GM12878 (cell line): ENCODE measurements around the gene DIS3L2. TPM values are rescaled to one million over a fixed set of nuclear protein-coding genes. Genes with fewer than 3 reads are reported as not detected.

Source experiments
- ATAC-seq: fragments of 200-7000 bp; cut with Tn5 transposase; 3 replicates; pipeline ENCODE4 v1.9.1; 2020; ENCODE audit warnings: mild to moderate bottlenecking, moderate library complexity
- BruUV-seq: library from RNA; stranded (reverse); fragments of 400-500 nt; replicated peaks from 2 replicates; lab custom pipeline; 2021; lab: Mats Ljungman, UMichigan
- CTCF ChIA-PET: fragments of 300-600 bp; sonication (Branson Sonifier 250); formaldehyde crosslinking; extraction: SDS; loops from one replicate; lab custom pipeline; 2021; ENCODE audit warnings: inconsistent platforms; lab: Yijun Ruan, JAX
- POLR2A ChIA-PET: fragments of 350-600 bp; formaldehyde crosslinking; extraction: SDS; loops from one replicate; lab custom pipeline; 2021; ENCODE audit warnings: inconsistent platforms; lab: Charles Lee
- RAD21 ChIA-PET: fragments of 300-600 bp; sonication (Branson Sonifier 250); formaldehyde crosslinking; loops from one replicate; lab custom pipeline; 2023; ENCODE audit warnings: antibody characterized with exemption; ENCODE audit not compliant: unreplicated experiment; lab: Charles Lee
- SMC1A ChIA-PET: fragments of 300-600 bp; sonication (Branson Sonifier 250); formaldehyde crosslinking; loops from one replicate; lab custom pipeline; 2023; ENCODE audit not compliant: unreplicated experiment, uncharacterized antibody; lab: Charles Lee
- DNase-seq: peaks from one replicate; pipeline ENCODE4 v3.0.0-alpha.2; 2011; ENCODE audit warnings: low read depth, low spot score
- FAIRE-seq: peaks from 3 replicates; lab custom pipeline; 2011; peaks lifted over from hg19 to GRCh38; lab: Jason Lieb, UNC
- H2AFZ ChIP-seq: 2 replicates; pipeline ENCODE4 v1.6.0; 2011; ENCODE audit warnings: low read depth, low read length, control low read depth; ENCODE audit not compliant: control insufficient read depth
- H3K27ac ChIP-seq: 2 replicates; pipeline ENCODE4 v1.5.1; 2011; ENCODE audit warnings: control low read depth; ENCODE audit not compliant: control insufficient read depth, insufficient read depth
- H3K27me3 ChIP-seq, 2 experiments: replicated peaks in 1 of 2; 2 replicates each; pipeline versions ENCODE4 v1.6.0 to v1.6.1; 2011; ENCODE audit warnings: low read length in 1 of 2; ENCODE audit not compliant: control insufficient read depth in 2 of 2, insufficient read depth in 2 of 2
- H3K36me3 ChIP-seq, 2 experiments: 2 replicates each; pipeline ENCODE4 v1.5.1; 2011; ENCODE audit warnings: low read length in 1 of 2; ENCODE audit not compliant: control insufficient read depth in 2 of 2, insufficient read depth in 2 of 2
- H3K4me1 ChIP-seq: 2 replicates; pipeline ENCODE4 v1.6.1; 2011; ENCODE audit warnings: mild to moderate bottlenecking, low read length, moderate library complexity, mixed read lengths; ENCODE audit not compliant: control insufficient read depth, insufficient read depth
- H3K4me2 ChIP-seq: 2 replicates; pipeline ENCODE4 v1.6.0; 2011; ENCODE audit warnings: control low read depth; ENCODE audit not compliant: control insufficient read depth, insufficient read depth
- H3K4me3 ChIP-seq: fragments of 200-600 bp; sonication (generic); 2 replicates; pipeline ENCODE4 v1.5.1; 2016
- H3K79me2 ChIP-seq: 2 replicates; pipeline ENCODE4 v1.6.0; 2011; ENCODE audit warnings: low read length; ENCODE audit not compliant: control insufficient read depth, insufficient read depth
- H3K9ac ChIP-seq: 2 replicates; pipeline ENCODE4 v1.8.0; 2011; ENCODE audit warnings: low read length, control low read depth, mixed read lengths; ENCODE audit not compliant: control insufficient read depth, insufficient read depth
- H3K9me3 ChIP-seq: replicated peaks from 3 replicates; pipeline ENCODE4 v1.5.1; 2011; ENCODE audit warnings: mild to moderate bottlenecking, low read length; ENCODE audit not compliant: control insufficient read depth, insufficient read depth
- H4K20me1 ChIP-seq: 2 replicates; pipeline ENCODE4 v1.6.0; 2011; ENCODE audit not compliant: control insufficient read depth, insufficient read depth
- ATF7 ChIP-seq: fragments of 450-650 bp; IDR thresholded peaks from 2 replicates; pipeline ENCODE4 v1.6.1; 2016; ENCODE audit warnings: low read depth, mild to moderate bottlenecking
- CEBPZ ChIP-seq: fragments of 150-350 bp; IDR thresholded peaks from 2 replicates; pipeline ENCODE4 v1.6.1; 2016; ENCODE audit warnings: low read depth, low read length
- IKZF1 ChIP-seq: fragments of 450-650 bp; conservative IDR thresholded peaks from 2 replicates; pipeline ENCODE4 v1.6.1; 2017; ENCODE audit warnings: antibody characterized with exemption, mild to moderate bottlenecking
- NR2C2 ChIP-seq: IDR thresholded peaks from 2 replicates; pipeline ENCODE4 v1.6.1; 2011; ENCODE audit warnings: borderline replicate concordance, low read depth; ENCODE audit not compliant: control insufficient read depth, insufficient read length
- PRDM15 ChIP-seq: fragments of 450-650 bp; formaldehyde crosslinking; IDR thresholded peaks from 2 replicates; pipeline ENCODE4 v1.4.0; 2020; ENCODE audit warnings: mild to moderate bottlenecking, moderate library complexity
- RUNX3 ChIP-seq: IDR thresholded peaks from 2 replicates; pipeline ENCODE4 v1.6.1; 2012; ENCODE audit warnings: low read length, inconsistent platforms
- WRNIP1 ChIP-seq: IDR thresholded peaks from 2 replicates; pipeline ENCODE4 v1.6.1; 2011; ENCODE audit warnings: low read depth, low read length, improper control_type of control experiment, borderline replicate concordance
- ZNF217 ChIP-seq: fragments of 450-650 bp; IDR thresholded peaks from 2 replicates; pipeline ENCODE4 v1.6.1; 2017; ENCODE audit warnings: antibody characterized with exemption, mild to moderate bottlenecking
- WGBS: methylation state at CpG from one replicate; pipeline ENCODE4 v1.1.6; 2016; ENCODE audit warnings: low lambda C conversion rate; ENCODE audit not compliant: insufficient replicate concordance, insufficient coverage; ENCODE audit errors: missing lambda C conversion rate; 5-methylcytosine and 5-hydroxymethylcytosine counted together
- in situ Hi-C: fragments of 300-500 bp; cut with MboI; formaldehyde crosslinking; loops from 9 replicates; pipeline ENCODE4 v1.14.3; 2018; ENCODE audit warnings: mixed read lengths
- intact Hi-C: fragments of 100-400 bp; cut with micrococcal nuclease; formaldehyde crosslinking; loops from one replicate; pipeline ENCODE4 v1.14.2; 2022; ENCODE audit not compliant: unreplicated experiment
- polyA plus RNA-seq, 11 experiments: library from polyadenylated mRNA; depleted of rRNA in 4 of 11; unstranded in 6 of 11; stranded (reverse) in 5 of 11; fragments of >200 nt; fragmentation: Nextera tagmentation in 4 of 11; fragmentation: Illumina TruSeq in 1 of 11; extraction: Ambion mirVana in 4 of 11; extraction: Trizol in 1 of 11; gene quantifications; 1 replicate in 1 of 11; 2 replicates in 10 of 11; pipeline versions ENCODE4 v1.2.1 to v1.2.3, GENCODE V29; 2011 to 2016; ENCODE audit warnings: inconsistent platforms in 2 of 11, missing spikeins in 2 of 11, low read depth in 1 of 11
- total RNA-seq, 4 experiments: library from RNA; depleted of rRNA in 3 of 4; stranded (reverse); fragments of >200 nt in 3 of 4; fragmentation: Illumina TruSeq in 1 of 4; extraction: Trizol in 1 of 4; gene quantifications; 2 replicates each; pipeline versions ENCODE4 v1.2.1 to v1.2.3, GENCODE V29; 2013 to 2021

The DIS3L2 gene
- total and polyA plus RNA-seq, 10 of the 15 experiments (the other 5 are each of a cell fraction or from before 2014, with no cell fraction given) = 3.5 to 27.1 (median 16.0) TPM

DNA sequence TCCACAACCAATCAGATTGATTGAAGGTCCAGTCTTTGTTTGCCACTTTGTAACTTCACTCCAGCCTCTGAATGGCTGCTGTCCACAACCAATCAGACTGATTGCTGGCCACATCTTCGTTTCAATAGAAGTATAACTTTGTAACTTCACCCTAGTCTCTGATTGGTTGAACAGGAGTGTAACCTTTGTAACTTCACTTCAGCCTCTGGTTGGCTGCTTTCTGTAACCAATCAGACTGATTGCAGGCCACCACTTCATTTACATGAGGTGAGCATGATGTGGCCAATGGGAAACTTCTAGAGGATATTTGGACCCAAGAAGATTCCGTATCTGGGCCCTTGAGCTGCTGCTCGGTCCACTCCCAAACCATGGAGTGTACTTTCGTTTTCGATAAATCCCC lies 400.1 kb downstream of the DIS3L2 start:
- no peak overlapping the region for H2AFZ ChIP-seq
- DNase-seq (no peak), ATAC-seq (no peak), FAIRE-seq (no peak)
- ChIA-PET POLR2A (no interaction called here), SMC1A (interaction anchor here (0.6 kb wide), 1 partner anchor 449 kb away, joined by 3 read pairs; no protein-coding TSS in a partner anchor), CTCF (no interaction called here), RAD21 (no interaction called here)
- BruUV-seq = no TSS peak
- no peak overlapping the region for H3K4me3 ChIP-seq
- no peaks in the 10 kb centered on the region for H3K27me3 ChIP-seq
- H3K36me3 ChIP-seq = no peaks in the 10 kb centered on the region
- TF ChIP-seq RUNX3 (no peak), WRNIP1 (no peak), NR2C2 (no peak), CEBPZ (no peak), IKZF1 (no peak), PRDM15 (CRISPR knock-in tag) (no peak), ATF7 (no peak), ZNF217 (no peak)
- H3K79me2 ChIP-seq = no peaks in the 10 kb centered on the region
- peaks cover 9% of the 10 kb centered on the region for H3K4me1 ChIP-seq
- in situ Hi-C loops (no loop called here), intact Hi-C loops (no loop called here)
- WGBS = 74% methylated on average over 5 of the region's 5 CpGs
- H3K27ac ChIP-seq = no peak overlapping the region
- no peaks in the 10 kb centered on the region for H4K20me1 ChIP-seq
- no peak overlapping the region for H3K4me2 ChIP-seq
- no peaks in the 10 kb centered on the region; the same call in 2 of the 3 replicates for H3K9me3 ChIP-seq
- H3K9ac ChIP-seq = no peak overlapping the region
